ENCODE results near the gene FYN.
A peak's percentile ranks its signal among the peaks of the same experiment; 100 is the strongest.

FYN gene

DNA sequence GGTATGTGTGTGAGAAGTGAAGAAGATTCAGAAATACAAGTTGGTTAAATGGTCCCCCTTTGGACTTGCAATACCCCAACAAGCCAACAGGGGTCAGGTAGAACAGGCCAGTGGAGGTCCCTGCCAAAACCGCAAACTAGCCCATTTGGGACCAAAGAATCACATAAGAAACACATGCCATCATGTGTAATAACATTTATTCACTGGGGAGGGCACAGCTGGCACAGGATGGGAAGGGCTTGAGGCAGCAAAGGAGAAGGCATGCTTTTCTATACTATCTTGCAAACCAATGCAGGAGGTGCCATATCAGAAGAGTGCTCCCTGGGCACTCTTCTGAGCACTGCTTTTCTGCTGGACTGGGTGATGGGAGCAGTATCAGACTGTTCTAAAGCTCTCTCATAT lies 151.5 kb downstream of the FYN start:
- H3K36me3 ChIP-seq = peaks cover 4% of the 10 kb centered on the region
- H3K27ac ChIP-seq = no peak overlapping the region
- no peaks in the 10 kb centered on the region for H3K9me3 ChIP-seq (ENCODE audit: severe bottlenecking)
- H3K27me3 ChIP-seq (ENCODE audit: insufficient read depth, low read depth, severe bottlenecking) = no peaks in the 10 kb centered on the region
- DNase-seq = peak; percentile 32
- TF ChIP-seq, protein P1, sequence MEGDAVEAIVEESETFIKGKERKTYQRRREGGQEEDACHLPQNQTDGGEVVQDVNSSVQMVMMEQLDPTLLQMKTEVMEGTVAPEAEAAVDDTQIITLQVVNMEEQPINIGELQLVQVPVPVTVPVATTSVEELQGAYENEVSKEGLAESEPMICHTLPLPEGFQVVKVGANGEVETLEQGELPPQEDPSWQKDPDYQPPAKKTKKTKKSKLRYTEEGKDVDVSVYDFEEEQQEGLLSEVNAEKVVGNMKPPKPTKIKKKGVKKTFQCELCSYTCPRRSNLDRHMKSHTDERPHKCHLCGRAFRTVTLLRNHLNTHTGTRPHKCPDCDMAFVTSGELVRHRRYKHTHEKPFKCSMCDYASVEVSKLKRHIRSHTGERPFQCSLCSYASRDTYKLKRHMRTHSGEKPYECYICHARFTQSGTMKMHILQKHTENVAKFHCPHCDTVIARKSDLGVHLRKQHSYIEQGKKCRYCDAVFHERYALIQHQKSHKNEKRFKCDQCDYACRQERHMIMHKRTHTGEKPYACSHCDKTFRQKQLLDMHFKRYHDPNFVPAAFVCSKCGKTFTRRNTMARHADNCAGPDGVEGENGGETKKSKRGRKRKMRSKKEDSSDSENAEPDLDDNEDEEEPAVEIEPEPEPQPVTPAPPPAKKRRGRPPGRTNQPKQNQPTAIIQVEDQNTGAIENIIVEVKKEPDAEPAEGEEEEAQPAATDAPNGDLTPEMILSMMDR (IDR thresholded peaks at IDR 0.05; ENCODE audit: low read depth, low read length) = peak; percentile 71
- no peak overlapping the region for H3K4me3 ChIP-seq (ENCODE audit: low read depth, low read length)

DNA sequence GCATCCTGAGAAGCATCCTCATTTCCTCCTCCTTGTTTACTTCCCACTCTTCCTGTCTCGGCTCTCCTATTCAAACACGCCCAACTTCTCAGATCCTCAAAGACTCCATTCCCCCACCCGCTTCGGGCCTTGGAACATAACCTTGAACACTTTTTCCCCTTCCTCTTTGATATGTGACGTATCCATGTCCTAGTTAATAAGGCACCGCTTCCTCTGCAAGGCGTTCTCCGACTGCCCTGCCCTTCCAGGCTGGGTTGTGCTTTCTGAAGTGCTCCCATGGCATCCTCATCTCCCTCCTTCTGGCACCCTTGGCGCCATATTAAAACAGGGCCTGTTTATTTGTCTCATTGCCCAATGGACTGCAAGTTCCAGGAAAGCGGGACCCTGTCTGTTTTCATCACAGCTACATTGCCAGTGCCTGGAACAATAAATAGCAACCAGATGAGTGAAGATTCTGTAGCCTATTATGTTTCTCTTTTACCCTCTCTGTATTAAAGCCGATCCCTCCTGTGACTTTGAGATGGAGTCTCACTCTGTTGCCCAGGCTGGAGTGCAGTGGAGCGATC lies 152.2 kb downstream of the FYN start:
- DNase-seq = no peak
- Histone ChIP-seq H3K27ac (no peak overlapping the region), H3K4me3 (ENCODE audit: low read depth, low read length) (no peak overlapping the region), H3K36me3 (peaks cover 4% of the 10 kb centered on the region), H3K27me3 (ENCODE audit: insufficient read depth, low read depth, severe bottlenecking) (no peaks in the 10 kb centered on the region), H3K9me3 (ENCODE audit: severe bottlenecking) (no peaks in the 10 kb centered on the region)
- TF ChIP-seq, protein P1 (IDR thresholded peaks at IDR 0.05; ENCODE audit: low read depth, low read length) = no peak

DNA sequence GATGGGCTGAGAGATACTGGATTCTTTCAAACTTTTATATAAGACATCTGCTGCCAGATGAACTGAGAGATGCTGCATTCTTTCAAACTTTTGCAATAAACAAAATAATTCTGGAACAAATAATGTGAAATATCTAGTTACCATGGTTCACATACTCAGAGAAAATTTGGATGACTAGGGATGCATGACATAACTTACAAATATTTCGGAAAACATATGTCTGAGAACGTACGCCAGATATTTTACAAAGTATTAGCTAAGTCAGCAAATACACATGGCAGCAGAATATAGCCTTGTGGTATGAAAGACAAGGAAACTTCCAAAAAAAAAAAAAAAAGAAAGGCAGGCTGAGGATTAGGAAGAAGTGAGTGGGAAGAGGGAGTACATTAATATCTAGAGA lies 154.3 kb downstream of the FYN start:
- H3K4me3 ChIP-seq (ENCODE audit: low read depth, low read length) = no peak overlapping the region
- H3K27me3 ChIP-seq (ENCODE audit: insufficient read depth, low read depth, severe bottlenecking) = no peaks in the 10 kb centered on the region
- no peak overlapping the region for H3K27ac ChIP-seq
- H3K36me3 ChIP-seq = peaks cover 6% of the 10 kb centered on the region
- TF ChIP-seq, protein P1 (IDR thresholded peaks at IDR 0.05; ENCODE audit: low read depth, low read length) = no peak
- no peaks in the 10 kb centered on the region for H3K9me3 ChIP-seq (ENCODE audit: severe bottlenecking)
- DNase-seq = no peak

DNA sequence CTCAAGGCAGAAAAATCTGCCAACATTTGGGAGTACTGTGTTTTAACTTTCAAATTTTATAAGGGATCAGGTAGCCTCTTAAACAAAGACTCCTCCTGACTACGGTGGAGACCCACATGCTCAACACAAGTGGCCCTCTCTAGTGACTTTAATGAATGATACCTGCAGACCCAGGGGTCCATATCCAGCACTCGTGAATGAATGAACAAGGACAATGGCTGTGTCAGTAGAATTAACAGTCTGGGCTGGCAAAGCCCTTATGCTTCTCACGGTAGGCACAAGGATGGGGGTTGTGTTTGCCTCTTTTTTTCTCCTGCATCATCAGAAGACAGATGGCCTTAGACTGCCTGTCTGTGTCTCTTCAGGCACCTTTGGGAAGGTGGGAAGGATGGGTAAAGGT lies 154.9 kb downstream of the FYN start:
- Histone ChIP-seq H3K4me3 (ENCODE audit: low read depth, low read length) (no peak overlapping the region), H3K27me3 (ENCODE audit: insufficient read depth, low read depth, severe bottlenecking) (no peaks in the 10 kb centered on the region), H3K9me3 (ENCODE audit: severe bottlenecking) (no peaks in the 10 kb centered on the region), H3K27ac (no peak overlapping the region), H3K36me3 (peaks cover 10% of the 10 kb centered on the region)
- TF ChIP-seq, protein P1 (IDR thresholded peaks at IDR 0.05; ENCODE audit: low read depth, low read length) = no peak
- no peak for DNase-seq

DNA sequence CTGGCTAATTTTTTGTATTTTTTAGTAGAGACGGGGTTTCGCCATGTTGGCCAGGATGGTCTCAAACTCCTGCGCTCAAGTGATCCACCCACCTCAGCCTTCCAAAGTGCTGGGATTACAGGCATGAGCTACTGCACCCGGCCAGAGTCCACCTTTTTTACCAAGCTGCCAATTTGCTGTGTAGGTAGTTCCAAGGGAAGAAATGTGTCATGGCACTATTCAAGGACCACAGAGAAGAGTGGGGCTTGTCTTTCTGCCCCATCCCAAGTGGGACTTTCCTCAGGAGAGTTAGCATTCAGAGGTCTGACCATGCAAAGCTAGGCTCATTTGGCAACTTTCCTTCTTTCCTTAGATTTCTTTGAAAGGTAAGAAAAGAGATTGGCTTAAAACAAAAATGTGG lies 155.6 kb downstream of the FYN start:
- H3K9me3 ChIP-seq (ENCODE audit: severe bottlenecking) = no peaks in the 10 kb centered on the region
- TF ChIP-seq, protein P1 (IDR thresholded peaks at IDR 0.05; ENCODE audit: low read depth, low read length) = no peak
- no peak overlapping the region for H3K4me3 ChIP-seq (ENCODE audit: low read depth, low read length)
- no peaks in the 10 kb centered on the region for H3K27me3 ChIP-seq (ENCODE audit: insufficient read depth, low read depth, severe bottlenecking)
- H3K36me3 ChIP-seq = peaks cover 18% of the 10 kb centered on the region
- no peak overlapping the region for H3K27ac ChIP-seq
- no peak for DNase-seq

DNA sequence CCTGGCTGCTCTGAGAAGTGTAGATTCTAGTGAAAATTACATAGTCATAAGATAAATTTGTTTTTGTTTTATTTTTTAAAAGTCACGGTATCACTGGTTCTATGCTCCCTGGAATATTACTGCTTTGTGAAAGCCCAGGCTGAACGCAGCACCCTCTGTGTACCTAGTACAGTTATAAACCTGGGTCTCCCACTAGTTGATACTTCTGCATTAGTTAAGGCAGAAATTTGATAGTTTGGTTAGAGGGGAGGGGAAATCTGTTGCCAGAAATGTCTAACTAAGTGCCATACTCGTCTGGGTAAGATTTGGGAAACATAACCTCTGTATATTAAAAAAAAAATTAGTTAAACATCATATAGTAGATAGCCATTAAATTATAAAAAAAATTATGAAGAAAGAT lies 156.9 kb downstream of the FYN start:
- TF ChIP-seq, protein P1 (IDR thresholded peaks at IDR 0.05; ENCODE audit: low read depth, low read length) = no peak
- Histone ChIP-seq H3K4me3 (ENCODE audit: low read depth, low read length) (no peak overlapping the region), H3K27ac (no peak overlapping the region), H3K9me3 (ENCODE audit: severe bottlenecking) (no peaks in the 10 kb centered on the region), H3K27me3 (ENCODE audit: insufficient read depth, low read depth, severe bottlenecking) (no peaks in the 10 kb centered on the region), H3K36me3 (peaks cover 21% of the 10 kb centered on the region)
- DNase-seq = no peak
